H1 (cell line): ENCODE results near the gene RASGRP4.

Experiments used
- ASH2L ChIP-seq: fragments of 200-600, 300-600 bp; sonication (generic); IDR thresholded peaks from one replicate; pipeline ENCODE4 v1.7.1; 2017; ENCODE audit warnings: low read length
- BACH1 ChIP-seq: IDR thresholded peaks from 2 replicates; pipeline ENCODE4 v1.6.1; 2012; ENCODE audit warnings: low read length, improper control_type of control experiment
- BRCA1 ChIP-seq: IDR thresholded peaks from 2 replicates; pipeline ENCODE4 v1.6.1; 2012; ENCODE audit warnings: low read depth, low read length, improper control_type of control experiment
- EGR1 ChIP-seq: IDR thresholded peaks from 2 replicates; pipeline ENCODE4 v1.6.1; 2011; ENCODE audit warnings: low read depth, low read length, borderline replicate concordance
- EP300 ChIP-seq, 2 experiments: IDR thresholded peaks; 1 replicate in 1 of 2; 2 replicates in 1 of 2; pipeline ENCODE4 v1.6.1; 2011 to 2012; ENCODE audit warnings: low read depth in 2 of 2, low read length in 2 of 2, mild to moderate bottlenecking in 2 of 2, borderline replicate concordance in 1 of 2, inconsistent platforms in 1 of 2, moderate library complexity in 1 of 2
- KDM1A ChIP-seq: fragments of 200-600, 300-600 bp; sonication (generic); IDR thresholded peaks from 2 replicates; pipeline ENCODE4 v1.7.1; 2016; ENCODE audit warnings: mild to moderate bottlenecking, low read length, borderline replicate concordance
- PHF8 ChIP-seq: fragments of 200-600 bp; sonication (generic); conservative IDR thresholded peaks from 2 replicates; pipeline ENCODE4 v1.7.1; 2012; ENCODE audit warnings: low read depth, mild to moderate bottlenecking, inconsistent platforms, low read length, moderate library complexity
- POLR2A ChIP-seq, 2 experiments: IDR thresholded peaks; 1 replicate in 1 of 2; 2 replicates in 1 of 2; pipeline ENCODE4 v1.6.1; 2011; ENCODE audit warnings: low read depth in 2 of 2, low read length in 2 of 2, mild to moderate bottlenecking in 2 of 2; ENCODE audit errors: control extremely low read depth in 1 of 2
- POLR2AphosphoS5 ChIP-seq: IDR thresholded peaks from 2 replicates; pipeline ENCODE4 v1.6.1; 2011; ENCODE audit warnings: low read depth, low read length
- RXRA ChIP-seq: IDR thresholded peaks from 2 replicates; pipeline ENCODE4 v1.6.1; 2011; ENCODE audit warnings: low read depth, mild to moderate bottlenecking, low read length, moderate library complexity; ENCODE audit not compliant: insufficient read depth
- SIX5 ChIP-seq: IDR thresholded peaks from 2 replicates; pipeline ENCODE4 v1.6.1; 2011; ENCODE audit warnings: mild to moderate bottlenecking, low read depth, low read length
- SUZ12 ChIP-seq: fragments of 200-600 bp; sonication (generic); IDR thresholded peaks from 2 replicates; pipeline ENCODE4 v1.6.1; 2012; ENCODE audit warnings: mild to moderate bottlenecking, inconsistent platforms, low read length, moderate library complexity, mixed read lengths
- TF ChIP-seq, protein P1 (sequence below), 3 experiments: IDR thresholded peaks; 1 replicate in 2 of 3; 2 replicates in 1 of 3; pipeline versions ENCODE4 v1.5.1 to v1.6.1; 2011; ENCODE audit warnings: low read length in 3 of 3, mild to moderate bottlenecking in 3 of 3, inconsistent platforms in 2 of 3, low read depth in 1 of 3, moderate library complexity in 1 of 3; ENCODE audit not compliant: insufficient read depth in 1 of 3; ENCODE audit errors: control extremely low read depth in 1 of 3
- TF ChIP-seq, protein P2 (sequence below): fragments of 300-600 bp; sonication (generic); IDR thresholded peaks from 2 replicates; pipeline ENCODE4 v1.7.1; 2012; ENCODE audit warnings: low read length, moderate library complexity, mild to moderate bottlenecking, inconsistent platforms; ENCODE audit not compliant: insufficient replicate concordance

DNA sequence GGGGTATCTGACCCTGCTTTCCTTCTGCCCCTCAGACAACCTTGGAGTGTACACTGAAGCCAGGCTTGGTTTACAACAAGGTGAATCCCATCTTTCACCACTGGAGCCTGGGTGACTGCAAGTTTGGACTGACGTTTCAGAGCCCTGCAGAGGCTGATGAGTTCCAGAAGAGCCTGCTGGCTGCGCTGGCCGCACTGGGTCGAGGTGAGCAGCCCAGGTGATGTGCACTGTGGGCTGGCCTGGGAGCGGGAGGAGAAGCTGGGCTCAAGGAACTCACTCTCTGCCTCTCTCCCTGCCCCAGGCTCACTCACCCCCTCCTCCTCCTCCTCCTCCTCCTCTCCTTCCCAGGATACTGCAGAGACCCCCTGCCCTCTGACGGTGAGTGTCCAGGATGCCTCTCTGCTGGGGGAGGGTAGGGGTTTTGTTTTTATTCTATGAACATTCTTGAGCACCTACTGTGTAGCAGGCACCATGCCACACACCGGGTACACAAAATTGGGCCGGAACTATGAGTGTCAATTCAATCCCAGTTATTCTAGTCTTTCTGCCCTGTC, 34.0 kb downstream of the RASGRP4 start:
- TF ChIP-seq SUZ12 (no peak), ASH2L (no peak), POLR2A (IDR thresholded peaks at IDR 0.05; ENCODE audit: control extremely low read depth in 1 of 2, low read depth in 2 of 2, low read length in 2 of 2) (no peak), POLR2AphosphoS5 (no peak), PHF8 (no peak), BACH1 (no peak), EGR1 (no peak), SIX5 (no peak), RXRA (no peak), EP300 (IDR thresholded peaks at IDR 0.05; ENCODE audit: borderline replicate concordance in 1 of 2, low read depth in 2 of 2, low read length in 2 of 2) (no peak), BRCA1 (no peak), KDM1A (no peak)
- TF ChIP-seq, protein P1, sequence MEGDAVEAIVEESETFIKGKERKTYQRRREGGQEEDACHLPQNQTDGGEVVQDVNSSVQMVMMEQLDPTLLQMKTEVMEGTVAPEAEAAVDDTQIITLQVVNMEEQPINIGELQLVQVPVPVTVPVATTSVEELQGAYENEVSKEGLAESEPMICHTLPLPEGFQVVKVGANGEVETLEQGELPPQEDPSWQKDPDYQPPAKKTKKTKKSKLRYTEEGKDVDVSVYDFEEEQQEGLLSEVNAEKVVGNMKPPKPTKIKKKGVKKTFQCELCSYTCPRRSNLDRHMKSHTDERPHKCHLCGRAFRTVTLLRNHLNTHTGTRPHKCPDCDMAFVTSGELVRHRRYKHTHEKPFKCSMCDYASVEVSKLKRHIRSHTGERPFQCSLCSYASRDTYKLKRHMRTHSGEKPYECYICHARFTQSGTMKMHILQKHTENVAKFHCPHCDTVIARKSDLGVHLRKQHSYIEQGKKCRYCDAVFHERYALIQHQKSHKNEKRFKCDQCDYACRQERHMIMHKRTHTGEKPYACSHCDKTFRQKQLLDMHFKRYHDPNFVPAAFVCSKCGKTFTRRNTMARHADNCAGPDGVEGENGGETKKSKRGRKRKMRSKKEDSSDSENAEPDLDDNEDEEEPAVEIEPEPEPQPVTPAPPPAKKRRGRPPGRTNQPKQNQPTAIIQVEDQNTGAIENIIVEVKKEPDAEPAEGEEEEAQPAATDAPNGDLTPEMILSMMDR (IDR thresholded peaks at IDR 0.05; ENCODE audit: control extremely low read depth in 1 of 3, insufficient read depth in 1 of 3, low read depth in 1 of 3, low read length in 3 of 3), result no peak
- TF ChIP-seq, protein P2, sequence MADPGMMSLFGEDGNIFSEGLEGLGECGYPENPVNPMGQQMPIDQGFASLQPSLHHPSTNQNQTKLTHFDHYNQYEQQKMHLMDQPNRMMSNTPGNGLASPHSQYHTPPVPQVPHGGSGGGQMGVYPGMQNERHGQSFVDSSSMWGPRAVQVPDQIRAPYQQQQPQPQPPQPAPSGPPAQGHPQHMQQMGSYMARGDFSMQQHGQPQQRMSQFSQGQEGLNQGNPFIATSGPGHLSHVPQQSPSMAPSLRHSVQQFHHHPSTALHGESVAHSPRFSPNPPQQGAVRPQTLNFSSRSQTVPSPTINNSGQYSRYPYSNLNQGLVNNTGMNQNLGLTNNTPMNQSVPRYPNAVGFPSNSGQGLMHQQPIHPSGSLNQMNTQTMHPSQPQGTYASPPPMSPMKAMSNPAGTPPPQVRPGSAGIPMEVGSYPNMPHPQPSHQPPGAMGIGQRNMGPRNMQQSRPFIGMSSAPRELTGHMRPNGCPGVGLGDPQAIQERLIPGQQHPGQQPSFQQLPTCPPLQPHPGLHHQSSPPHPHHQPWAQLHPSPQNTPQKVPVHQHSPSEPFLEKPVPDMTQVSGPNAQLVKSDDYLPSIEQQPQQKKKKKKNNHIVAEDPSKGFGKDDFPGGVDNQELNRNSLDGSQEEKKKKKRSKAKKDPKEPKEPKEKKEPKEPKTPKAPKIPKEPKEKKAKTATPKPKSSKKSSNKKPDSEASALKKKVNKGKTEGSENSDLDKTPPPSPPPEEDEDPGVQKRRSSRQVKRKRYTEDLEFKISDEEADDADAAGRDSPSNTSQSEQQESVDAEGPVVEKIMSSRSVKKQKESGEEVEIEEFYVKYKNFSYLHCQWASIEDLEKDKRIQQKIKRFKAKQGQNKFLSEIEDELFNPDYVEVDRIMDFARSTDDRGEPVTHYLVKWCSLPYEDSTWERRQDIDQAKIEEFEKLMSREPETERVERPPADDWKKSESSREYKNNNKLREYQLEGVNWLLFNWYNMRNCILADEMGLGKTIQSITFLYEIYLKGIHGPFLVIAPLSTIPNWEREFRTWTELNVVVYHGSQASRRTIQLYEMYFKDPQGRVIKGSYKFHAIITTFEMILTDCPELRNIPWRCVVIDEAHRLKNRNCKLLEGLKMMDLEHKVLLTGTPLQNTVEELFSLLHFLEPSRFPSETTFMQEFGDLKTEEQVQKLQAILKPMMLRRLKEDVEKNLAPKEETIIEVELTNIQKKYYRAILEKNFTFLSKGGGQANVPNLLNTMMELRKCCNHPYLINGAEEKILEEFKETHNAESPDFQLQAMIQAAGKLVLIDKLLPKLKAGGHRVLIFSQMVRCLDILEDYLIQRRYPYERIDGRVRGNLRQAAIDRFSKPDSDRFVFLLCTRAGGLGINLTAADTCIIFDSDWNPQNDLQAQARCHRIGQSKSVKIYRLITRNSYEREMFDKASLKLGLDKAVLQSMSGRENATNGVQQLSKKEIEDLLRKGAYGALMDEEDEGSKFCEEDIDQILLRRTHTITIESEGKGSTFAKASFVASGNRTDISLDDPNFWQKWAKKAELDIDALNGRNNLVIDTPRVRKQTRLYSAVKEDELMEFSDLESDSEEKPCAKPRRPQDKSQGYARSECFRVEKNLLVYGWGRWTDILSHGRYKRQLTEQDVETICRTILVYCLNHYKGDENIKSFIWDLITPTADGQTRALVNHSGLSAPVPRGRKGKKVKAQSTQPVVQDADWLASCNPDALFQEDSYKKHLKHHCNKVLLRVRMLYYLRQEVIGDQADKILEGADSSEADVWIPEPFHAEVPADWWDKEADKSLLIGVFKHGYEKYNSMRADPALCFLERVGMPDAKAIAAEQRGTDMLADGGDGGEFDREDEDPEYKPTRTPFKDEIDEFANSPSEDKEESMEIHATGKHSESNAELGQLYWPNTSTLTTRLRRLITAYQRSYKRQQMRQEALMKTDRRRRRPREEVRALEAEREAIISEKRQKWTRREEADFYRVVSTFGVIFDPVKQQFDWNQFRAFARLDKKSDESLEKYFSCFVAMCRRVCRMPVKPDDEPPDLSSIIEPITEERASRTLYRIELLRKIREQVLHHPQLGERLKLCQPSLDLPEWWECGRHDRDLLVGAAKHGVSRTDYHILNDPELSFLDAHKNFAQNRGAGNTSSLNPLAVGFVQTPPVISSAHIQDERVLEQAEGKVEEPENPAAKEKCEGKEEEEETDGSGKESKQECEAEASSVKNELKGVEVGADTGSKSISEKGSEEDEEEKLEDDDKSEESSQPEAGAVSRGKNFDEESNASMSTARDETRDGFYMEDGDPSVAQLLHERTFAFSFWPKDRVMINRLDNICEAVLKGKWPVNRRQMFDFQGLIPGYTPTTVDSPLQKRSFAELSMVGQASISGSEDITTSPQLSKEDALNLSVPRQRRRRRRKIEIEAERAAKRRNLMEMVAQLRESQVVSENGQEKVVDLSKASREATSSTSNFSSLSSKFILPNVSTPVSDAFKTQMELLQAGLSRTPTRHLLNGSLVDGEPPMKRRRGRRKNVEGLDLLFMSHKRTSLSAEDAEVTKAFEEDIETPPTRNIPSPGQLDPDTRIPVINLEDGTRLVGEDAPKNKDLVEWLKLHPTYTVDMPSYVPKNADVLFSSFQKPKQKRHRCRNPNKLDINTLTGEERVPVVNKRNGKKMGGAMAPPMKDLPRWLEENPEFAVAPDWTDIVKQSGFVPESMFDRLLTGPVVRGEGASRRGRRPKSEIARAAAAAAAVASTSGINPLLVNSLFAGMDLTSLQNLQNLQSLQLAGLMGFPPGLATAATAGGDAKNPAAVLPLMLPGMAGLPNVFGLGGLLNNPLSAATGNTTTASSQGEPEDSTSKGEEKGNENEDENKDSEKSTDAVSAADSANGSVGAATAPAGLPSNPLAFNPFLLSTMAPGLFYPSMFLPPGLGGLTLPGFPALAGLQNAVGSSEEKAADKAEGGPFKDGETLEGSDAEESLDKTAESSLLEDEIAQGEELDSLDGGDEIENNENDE, result no peak
